HUES48 (cell line): ENCODE results near the gene BANF1.

Source experiments
- H3K27ac ChIP-seq: one replicate; pipeline ENCODE4 v1.7.0; 2013; ENCODE audit warnings: low read depth, low read length, inconsistent platforms
- H3K27me3 ChIP-seq: 2 replicates; pipeline ENCODE4 v1.6.1; 2013; ENCODE audit warnings: mild to moderate bottlenecking, low read length; ENCODE audit not compliant: control insufficient read depth, insufficient read depth
- H3K36me3 ChIP-seq: 2 replicates; pipeline ENCODE4 v1.6.1; 2013; ENCODE audit warnings: low read length; ENCODE audit not compliant: control insufficient read depth, insufficient read depth
- H3K4me1 ChIP-seq: 2 replicates; pipeline ENCODE4 v1.6.1; 2013; ENCODE audit warnings: mild to moderate bottlenecking, low read length; ENCODE audit not compliant: control insufficient read depth, insufficient read depth
- H3K4me3 ChIP-seq: 2 replicates; pipeline ENCODE4 v1.5.1; 2013; ENCODE audit warnings: mild to moderate bottlenecking, low read depth, low read length
- H3K9ac ChIP-seq: 2 replicates; pipeline ENCODE4 v1.6.1; 2013; ENCODE audit warnings: mild to moderate bottlenecking, low read depth, low read length, moderate library complexity
- H3K9me3 ChIP-seq: 2 replicates; pipeline ENCODE4 v1.6.1; 2013; ENCODE audit warnings: low read length; ENCODE audit not compliant: control insufficient read depth, insufficient read depth

The BANF1 gene

GRCh38 chr11:66045177-66045639 lies 42.9 kb downstream of the BANF1 start:
- Histone ChIP-seq H3K36me3 (peaks cover 31% of the 10 kb centered on the region), H3K27ac (no peak overlapping the region), H3K9me3 (no peaks in the 10 kb centered on the region), H3K9ac (no peak overlapping the region), H3K4me3 (no peak overlapping the region), H3K27me3 (no peaks in the 10 kb centered on the region), H3K4me1 (0 out of 2 replicates have a peak, but pooled peaks cover 12% of the 10 kb centered on the region)

- Histone ChIP-seq H3K9ac (no peak overlapping the region), H3K9me3 (no peaks in the 10 kb centered on the region), H3K27me3 (no peaks in the 10 kb centered on the region), H3K36me3 (peaks cover 24% of the 10 kb centered on the region), H3K4me3 (no peak overlapping the region), H3K4me1 (peaks cover 23% of the 10 kb centered on the region), H3K27ac (no peak overlapping the region)
Observed at GRCh38 chr11:66046901-66047300, 44.6 kb downstream of the BANF1 start.

GRCh38 chr11:66047541-66048365 lies 45.5 kb downstream of the BANF1 start:
- peak overlapping the region; percentile 74 for H3K4me3 ChIP-seq
- H3K9ac ChIP-seq, result no peak overlapping the region

GRCh38 chr11:66048547-66049323 lies 46.4 kb downstream of the BANF1 start, which contains the start of gene GAL3ST3:
Gene GAL3ST3 (minus strand): TSS chr11:66049161. CDS start chr11:66045415, 3,746 bp downstream.
- H3K27ac ChIP-seq, result peak within 1 kb of the TSS; percentile 15
- H3K27me3 ChIP-seq, result no peaks in the 10 kb centered on the region
- H3K36me3 ChIP-seq, result peaks cover 22% of the 10 kb centered on the region
- no peaks in the 10 kb centered on the region for H3K9me3 ChIP-seq
- H3K4me3 ChIP-seq, result peak within 1 kb of the TSS; percentile 74
- no peak within 1 kb of the TSS for H3K9ac ChIP-seq
- H3K4me1 ChIP-seq, result peaks cover 27% of the 10 kb centered on the region

More at GRCh38 chr11:66047541-66048365, 45.5 kb downstream of the BANF1 start:
- no peaks in the 10 kb centered on the region for H3K9me3 ChIP-seq
- no peak overlapping the region for H3K27ac ChIP-seq
- H3K27me3 ChIP-seq, result no peaks in the 10 kb centered on the region
- peaks cover 23% of the 10 kb centered on the region for H3K4me1 ChIP-seq
- peaks cover 20% of the 10 kb centered on the region for H3K36me3 ChIP-seq

- H3K27ac ChIP-seq, result peak overlapping the region; percentile 98
- H3K9me3 ChIP-seq, result no peaks in the 10 kb centered on the region
- no peak overlapping the region for H3K9ac ChIP-seq
- H3K4me3 ChIP-seq, result peak overlapping the region; percentile 99; the same call in 1 of the 2 replicates
- H3K36me3 ChIP-seq, result peaks cover 26% of the 10 kb centered on the region
- H3K27me3 ChIP-seq, result no peaks in the 10 kb centered on the region
- peaks cover 19% of the 10 kb centered on the region for H3K4me1 ChIP-seq
Observed at GRCh38 chr11:66050581-66051231, 48.4 kb downstream of the BANF1 start.

- no peaks in the 10 kb centered on the region for H3K27me3 ChIP-seq
- H3K9me3 ChIP-seq, result no peaks in the 10 kb centered on the region
- peak overlapping the region; percentile 98 for H3K27ac ChIP-seq
- peak overlapping the region; percentile 73 for H3K9ac ChIP-seq
- H3K36me3 ChIP-seq, result peaks cover 33% of the 10 kb centered on the region
- H3K4me1 ChIP-seq, result peaks cover 19% of the 10 kb centered on the region
- peak overlapping the region; percentile 99 for H3K4me3 ChIP-seq
Observed at GRCh38 chr11:66051371-66051765, 49.1 kb downstream of the BANF1 start.

GRCh38 chr11:66051766-66052663 lies 49.7 kb downstream of the BANF1 start, which contains the start of gene SF3B2:
Gene SF3B2 (plus strand): TSS chr11:66052364. CDS start chr11:66052385, 21 bp downstream.
- peak within 1 kb of the TSS; percentile 99 for H3K4me3 ChIP-seq
- no peaks in the 10 kb centered on the region for H3K9me3 ChIP-seq
- H3K27me3 ChIP-seq, result no peaks in the 10 kb centered on the region
- peak within 1 kb of the TSS; percentile 98 for H3K27ac ChIP-seq
- H3K9ac ChIP-seq, result peak within 1 kb of the TSS; percentile 90
- peaks cover 37% of the 10 kb centered on the region for H3K36me3 ChIP-seq
- H3K4me1 ChIP-seq, result peaks cover 19% of the 10 kb centered on the region

GRCh38 chr11:66052664-66052982 lies 50.3 kb downstream of the BANF1 start:
- Histone ChIP-seq H3K36me3 (peaks cover 42% of the 10 kb centered on the region), H3K4me3 (peak overlapping the region; percentile 99), H3K27me3 (no peaks in the 10 kb centered on the region), H3K9ac (peak overlapping the region; percentile 90), H3K4me1 (peaks cover 19% of the 10 kb centered on the region), H3K9me3 (no peaks in the 10 kb centered on the region), H3K27ac (peak overlapping the region; percentile 98)
